K562 (cell line): ENCODE measurements around the gene BTG2. TPM values are rescaled to one million over a fixed set of nuclear protein-coding genes. Genes with fewer than 3 reads are reported as not detected.

ENCODE experiments used
- ARID3A ChIP-seq: IDR thresholded peaks from 2 replicates; pipeline ENCODE4 v1.6.1; 2012; ENCODE audit warnings: low read depth, low read length, improper control_type of control experiment, borderline replicate concordance
- BACH1 ChIP-seq: fragments of 200-800 bp; sonication (Bioruptor generic); IDR thresholded peaks from 2 replicates; pipeline ENCODE4 v1.6.1; 2016; ENCODE audit warnings: missing genetic modification characterization, missing compliant biosample characterization
- BRF1 ChIP-seq: IDR thresholded peaks from 3 replicates; pipeline ENCODE4 v1.6.1; 2011; ENCODE audit warnings: borderline replicate concordance, mild to moderate bottlenecking; ENCODE audit not compliant: insufficient read length; ENCODE audit errors: extremely low read depth
- CBFA2T3 ChIP-seq: fragments of 450-650 bp; IDR thresholded peaks from 2 replicates; pipeline ENCODE4 v1.6.1; 2017
- CGGBP1 ChIP-seq: fragments of 250-450 bp; sonication (Bioruptor Pico); IDR thresholded peaks from 2 replicates; pipeline ENCODE4 v1.9.0; 2021; ENCODE audit warnings: mild to moderate bottlenecking
- EP300 ChIP-seq: IDR thresholded peaks from 2 replicates; pipeline ENCODE4 v1.6.1; 2012; ENCODE audit warnings: low read length, improper control_type of control experiment
- ETS2 ChIP-seq: IDR thresholded peaks from 2 replicates; pipeline ENCODE4 v1.6.1; 2016; ENCODE audit warnings: borderline replicate concordance, missing genetic modification characterization, mild to moderate bottlenecking, moderate library complexity, missing compliant biosample characterization; ENCODE audit not compliant: poor library complexity, severe bottlenecking
- FOXP1 ChIP-seq: sonication (generic); formaldehyde crosslinking; IDR thresholded peaks from 2 replicates; pipeline ENCODE4 v1.8.0; 2022; ENCODE audit warnings: mild to moderate bottlenecking, missing genetic modification reagents
- IRF9 ChIP-seq: fragments of 450-650 bp; IDR thresholded peaks from 2 replicates; pipeline ENCODE4 v1.6.1; 2016; ENCODE audit warnings: missing biosample characterization, missing genetic modification characterization
- LEF1 ChIP-seq: fragments of 450-650 bp; IDR thresholded peaks from 2 replicates; pipeline ENCODE4 v1.6.1; 2016; ENCODE audit warnings: mild to moderate bottlenecking
- MTA3 ChIP-seq: fragments of 450-650 bp; formaldehyde crosslinking; IDR thresholded peaks from 2 replicates; pipeline ENCODE4 v1.6.1; 2017; ENCODE audit warnings: mild to moderate bottlenecking, borderline replicate concordance
- PCBP1 ChIP-seq: fragments of 200-400 bp; formaldehyde crosslinking; IDR thresholded peaks from 2 replicates; pipeline ENCODE4 v1.6.1; 2018; ENCODE audit warnings: mild to moderate bottlenecking, low read depth, low read length; ENCODE audit not compliant: poor library complexity, severe bottlenecking
- SAFB ChIP-seq: fragments of 200-400 bp; formaldehyde crosslinking; IDR thresholded peaks from 2 replicates; pipeline ENCODE4 v1.6.1; 2017; ENCODE audit warnings: low read depth, low read length, borderline replicate concordance
- TFE3 ChIP-seq: fragments of 450-650 bp; formaldehyde crosslinking; IDR thresholded peaks from 2 replicates; pipeline ENCODE4 v1.4.0; 2020; ENCODE audit warnings: mild to moderate bottlenecking, mixed read lengths
- ZBTB7A ChIP-seq: IDR thresholded peaks from 2 replicates; pipeline ENCODE4 v1.6.1; 2011; ENCODE audit warnings: low read depth, mild to moderate bottlenecking, low read length, moderate library complexity, borderline replicate concordance; ENCODE audit not compliant: control insufficient read depth
- ZFP91 ChIP-seq: sonication (generic); formaldehyde crosslinking; IDR thresholded peaks from 2 replicates; pipeline ENCODE4 v1.8.0; 2022; ENCODE audit warnings: mild to moderate bottlenecking, missing genetic modification reagents
- ZKSCAN1 ChIP-seq: fragments of 150-350 bp; IDR thresholded peaks from 2 replicates; pipeline ENCODE4 v1.6.1; 2016; ENCODE audit warnings: low read depth, low read length
- ZNF140 ChIP-seq: fragments of 250-450 bp; sonication (Bioruptor Pico); IDR thresholded peaks from 2 replicates; pipeline ENCODE4 v1.8.0; 2021; ENCODE audit warnings: moderate library complexity, mild to moderate bottlenecking, inconsistent platforms
- ZNF143 ChIP-seq: sonication (generic); formaldehyde crosslinking; IDR thresholded peaks from 2 replicates; pipeline ENCODE4 v1.9.0; 2022; ENCODE audit warnings: mild to moderate bottlenecking, missing genetic modification reagents
- ZNF354B ChIP-seq: fragments of 250-450 bp; sonication (Bioruptor Pico); IDR thresholded peaks from 2 replicates; pipeline ENCODE4 v1.4.0; 2020
- ZNF707 ChIP-seq: fragments of 250-450 bp; sonication (Bioruptor Pico); conservative IDR thresholded peaks from 2 replicates; pipeline ENCODE4 v1.8.0; 2022; ENCODE audit warnings: inconsistent platforms, mild to moderate bottlenecking, moderate library complexity
- ZNF76 ChIP-seq: fragments of 250-450 bp; sonication (Bioruptor Pico); IDR thresholded peaks from 2 replicates; pipeline ENCODE4 v1.4.0; 2020; ENCODE audit warnings: mild to moderate bottlenecking, moderate library complexity, borderline replicate concordance
- polyA plus RNA-seq, 8 experiments: library from polyadenylated mRNA; depleted of rRNA in 4 of 8; stranded (reverse) in 5 of 8; unstranded in 3 of 8; fragments of >200 nt; fragmentation: Nextera tagmentation in 2 of 8; fragmentation: Illumina TruSeq in 1 of 8; extraction: Ambion mirVana in 2 of 8; extraction: Trizol in 1 of 8; gene quantifications; 2 replicates each; pipeline versions ENCODE4 v1.2.1 to v1.2.3, GENCODE V29; 2011 to 2014; ENCODE audit warnings: inconsistent platforms in 1 of 8, missing spikeins in 1 of 8
- total RNA-seq, 7 experiments: library from RNA; depleted of rRNA in 6 of 7; stranded (reverse); fragments of >200 nt in 6 of 7; fragmentation: Illumina TruSeq in 2 of 7; extraction: Trizol in 2 of 7; gene quantifications; 2 replicates each; pipeline versions ENCODE4 v1.2.1 to v1.2.3, GENCODE V29; 2011 to 2021; ENCODE audit warnings: low replicate concordance in 1 of 7

BTG2 gene
- total and polyA plus RNA-seq, 9 of the 15 experiments (the other 6 are each of a cell fraction or from before 2014, with no cell fraction given) = 2.3 to 41.9 (median 8.7) TPM

- TF ChIP-seq ZKSCAN1 = no peak
- TF ChIP-seq EP300 = 0 out of 2 replicates have a peak, but pooled peaks have one; percentile 16
- no peak for TF ChIP-seq ZBTB7A
- TF ChIP-seq BRF1 = no peak
- TF ChIP-seq ETS2 (tag) = no peak
- 0 out of 2 replicates have a peak, but pooled peaks have one; percentile 53 for TF ChIP-seq FOXP1 (CRISPR knock-in tag)
- TF ChIP-seq CBFA2T3 = peak; percentile 55
- TF ChIP-seq ZNF143 (CRISPR knock-in tag) = 0 out of 2 replicates have a peak, but pooled peaks have one; percentile 18
- TF ChIP-seq CGGBP1 = no peak
- TF ChIP-seq ZNF707 = no peak
- no peak for TF ChIP-seq TFE3 (CRISPR knock-in tag)
- no peak for TF ChIP-seq ARID3A
- no peak for TF ChIP-seq ZNF354B (CRISPR knock-in tag)
- TF ChIP-seq MTA3 = no peak
- no peak for TF ChIP-seq ZNF140 (CRISPR knock-in tag)
- no peak for TF ChIP-seq ZFP91 (CRISPR knock-in tag)
- no peak for TF ChIP-seq SAFB
- TF ChIP-seq ZNF76 (CRISPR knock-in tag) = no peak
- no peak for TF ChIP-seq PCBP1
- no peak for TF ChIP-seq LEF1
- TF ChIP-seq BACH1 (tag) = no peak
- no peak for TF ChIP-seq IRF9 (tag)
Observed at GRCh38 chr1:203342192-203342940, 37.0 kb downstream of the BTG2 start (continued).
